ENCODE measurements around the gene CCDC197. TPM values are rescaled to one million over a fixed set of nuclear protein-coding genes. Genes with fewer than 3 reads are reported as not detected.

CCDC197 gene
- total and polyA plus RNA-seq, 9 of the 15 experiments (the other 6 are each of a cell fraction or from before 2014, with no cell fraction given), result not detected

GRCh38 chr14:93956514-93957332, 40.4 kb upstream of the CCDC197 start:
- Histone ChIP-seq H3K27ac (ENCODE audit: extremely low read depth, low read depth, low read length) (no peak overlapping the region), H3K4me3 (no peak overlapping the region), H3K4me2 (ENCODE audit: insufficient read depth, low read length) (no peak overlapping the region), H4K20me1 (replicated peaks; ENCODE audit: control insufficient read depth, insufficient read depth, low read length) (no peaks in the 10 kb centered on the region; the same call in 1 of the 2 replicates), H2AFZ (ENCODE audit: low read depth, low read length) (no peak overlapping the region), H3K27me3 (ENCODE audit: control insufficient read depth in 2 of 2, insufficient read depth in 2 of 2, low read length in 2 of 2) (peaks cover 2 to 20% of the 10 kb centered on the region in 2 experiments; a peak in 1 of 5 replicates), H3K79me2 (ENCODE audit: control insufficient read depth, insufficient read depth, low read length) (no peaks in the 10 kb centered on the region), H3K4me1 (replicated peaks in 1 of 2; ENCODE audit: control insufficient read depth in 2 of 2, insufficient read depth in 2 of 2, low read length in 2 of 2) (peaks cover 0 to 8% of the 10 kb centered on the region in 2 experiments; a peak in 1 of 5 replicates), H3K9me1 (ENCODE audit: control insufficient read depth, insufficient read depth, low read length) (no peaks in the 10 kb centered on the region), H3K36me3 (ENCODE audit: control insufficient read depth, insufficient read depth, low read length) (no peaks in the 10 kb centered on the region), H3K9ac (ENCODE audit: insufficient read depth in 1 of 2, low read depth in 2 of 2, low read length in 2 of 2) (no peak overlapping the region), H3K9me3 (replicated peaks; ENCODE audit: control insufficient read depth, insufficient read depth, low read depth, low read length) (no peaks in the 10 kb centered on the region)
- BruUV-seq (replicated peaks), result no TSS peak
- intact Hi-C loops (cut with micrococcal nuclease), result no loop called here
- ChIA-PET CTCF (ENCODE audit: low intra/inter-chr PET ratio) (no interaction called here), POLR2A (no interaction called here)
- no peak for FAIRE-seq
- ATAC-seq, result no peak
- 2% methylated on average over 8 of the region's 14 CpGs for WGBS (ENCODE audit: insufficient coverage, low coverage, missing lambda C conversion rate)
- no peak for DNase-seq (ENCODE audit: extremely low read depth in 1 of 4, low spot score in 3 of 4)
- in situ Hi-C loops (cut with MboI), result no loop called here
- TF ChIP-seq MYC (IDR thresholded peaks at IDR 0.05; ENCODE audit: low read depth, low read length), result no peak
- no peak for TF ChIP-seq MYC (CRISPR knock-in tag; IDR thresholded peaks at IDR 0.05; ENCODE audit: borderline replicate concordance, low read depth)
- TF ChIP-seq ZNF561 (CRISPR knock-in tag; conservative IDR thresholded peaks at IDR 0.05), result no peak
- no peak for TF ChIP-seq CUX1 (CRISPR knock-in tag; IDR thresholded peaks at IDR 0.05)
- no peak for TF ChIP-seq TAF15 (IDR thresholded peaks at IDR 0.05; ENCODE audit: low read depth, low read length)
- no peak for TF ChIP-seq TCF3 (CRISPR knock-in tag; IDR thresholded peaks at IDR 0.05)
- TF ChIP-seq ZC3H11A (IDR thresholded peaks at IDR 0.05; ENCODE audit: low read depth, low read length), result no peak
- no peak for TF ChIP-seq CEBPB (tag; IDR thresholded peaks at IDR 0.05)
- TF ChIP-seq BDP1 (IDR thresholded peaks at IDR 0.05; ENCODE audit: insufficient read depth, insufficient read length), result no peak
- no peak for TF ChIP-seq ZBTB17 (CRISPR knock-in tag; IDR thresholded peaks at IDR 0.05)
- TF ChIP-seq ZSCAN29 (IDR thresholded peaks at IDR 0.05), result no peak
- TF ChIP-seq ZNF586 (CRISPR knock-in tag; conservative IDR thresholded peaks at IDR 0.05), result no peak
- no peak for TF ChIP-seq SOX6 (IDR thresholded peaks at IDR 0.05)
- TF ChIP-seq MAFK (IDR thresholded peaks at IDR 0.05; ENCODE audit: low read length), result no peak
- TF ChIP-seq HES1 (IDR thresholded peaks at IDR 0.05; ENCODE audit: low read depth), result no peak
- no peak for TF ChIP-seq CTCFL (IDR thresholded peaks at IDR 0.05; ENCODE audit: borderline replicate concordance, insufficient read depth, low read depth, low read length, poor library complexity, severe bottlenecking)
